ENCODE data around the gene MYO5B. TPM values are rescaled to one million over a fixed set of nuclear protein-coding genes. Genes with fewer than 3 reads are reported as not detected.

The MYO5B gene
- total and polyA plus RNA-seq, 8 donors, result 9.0 to 25.5 (median 12.1) TPM

GRCh38 chr18:50022985-50023384 lies 172.0 kb downstream of the MYO5B start:
- intact Hi-C loops (cut with DNase I), result no loop called here
- H3K27me3 ChIP-seq, result peaks cover 0 to 4% of the 10 kb centered on the region in 2 donors
- DNase-seq, result no peak
- H3K27ac ChIP-seq, result no peak overlapping the region
- TF ChIP-seq CTCF (IDR thresholded peaks at IDR 0.05), result no peak
- no peaks in the 10 kb centered on the region for H3K4me1 ChIP-seq
- H3K9me3 ChIP-seq, result peaks cover 0 to 3% of the 10 kb centered on the region in 2 donors
- ATAC-seq, result no peak
- no peak overlapping the region for H3K4me3 ChIP-seq
- H3K36me3 ChIP-seq, result no peaks in the 10 kb centered on the region

DNA sequence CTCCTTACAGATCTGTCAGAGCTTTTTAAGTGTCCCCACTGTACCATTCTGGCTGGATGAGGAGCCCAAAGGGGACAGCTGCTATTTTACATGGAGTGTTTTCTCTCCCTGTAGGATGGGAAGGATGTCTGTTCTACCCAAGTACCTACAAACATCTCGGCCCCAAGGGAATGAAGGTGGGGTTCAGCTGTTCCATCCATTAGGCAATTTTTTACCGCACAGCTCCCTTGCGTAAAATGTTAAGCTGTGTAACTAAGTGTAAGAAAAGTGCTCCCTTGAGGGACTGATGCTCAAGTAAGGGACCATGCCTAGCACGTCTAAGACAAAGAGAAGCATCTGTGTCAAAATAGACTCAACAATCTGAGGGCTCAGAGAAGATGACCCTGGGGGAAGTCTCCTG lies 180.3 kb downstream of the MYO5B start:
- Histone ChIP-seq H3K27me3 (no peaks in the 10 kb centered on the region), H3K9me3 (no peaks in the 10 kb centered on the region), H3K27ac (no peak overlapping the region), H3K4me3 (no peak overlapping the region), H3K4me1 (no peaks in the 10 kb centered on the region), H3K36me3 (no peaks in the 10 kb centered on the region)
- intact Hi-C loops (cut with DNase I), result no loop called here
- DNase-seq, result no peak
- TF ChIP-seq CTCF (IDR thresholded peaks at IDR 0.05), result no peak
- ATAC-seq, result no peak

DNA sequence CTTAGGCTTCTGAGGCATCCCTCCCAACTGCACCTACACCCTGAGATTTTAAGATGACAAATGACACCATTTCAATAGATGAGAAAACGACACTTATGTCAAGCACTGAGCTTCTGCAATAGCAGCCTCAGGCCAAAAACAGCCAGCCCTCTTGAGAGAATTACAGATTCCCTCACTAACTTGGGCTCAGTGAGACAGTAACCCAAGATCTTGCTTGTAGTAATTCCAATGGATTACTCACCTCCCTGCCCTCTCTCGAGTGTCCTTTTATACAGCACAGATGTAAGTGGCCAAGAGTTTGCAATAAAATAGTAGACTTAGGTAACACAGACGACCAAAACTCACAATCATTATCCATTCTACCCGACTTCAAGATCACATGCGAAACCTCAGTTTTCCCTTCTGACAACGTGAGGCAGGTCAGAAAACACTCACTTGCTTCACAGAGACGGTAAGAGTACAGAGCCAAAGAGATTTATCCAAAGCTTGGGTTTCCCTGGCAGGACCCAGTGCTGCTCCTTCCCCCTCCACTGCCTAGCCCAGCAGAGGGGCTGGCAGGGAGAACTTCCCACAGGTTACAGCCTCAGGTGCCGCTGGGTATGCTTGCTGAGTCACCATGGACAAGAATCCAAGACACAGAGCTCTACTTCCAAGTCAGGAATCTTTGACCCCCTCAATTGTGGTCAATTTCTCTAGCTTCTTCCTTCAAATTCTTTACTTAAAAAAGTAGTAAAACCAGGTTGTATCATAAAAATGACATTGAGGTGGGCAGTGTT lies 181.4 kb downstream of the MYO5B start:
- H3K27ac ChIP-seq, result no peak overlapping the region
- intact Hi-C loops (cut with DNase I), result no loop called here
- H3K9me3 ChIP-seq, result no peaks in the 10 kb centered on the region
- no peaks in the 10 kb centered on the region for H3K36me3 ChIP-seq
- DNase-seq (no peak), ATAC-seq (peak; percentile 49)
- H3K27me3 ChIP-seq, result no peaks in the 10 kb centered on the region
- TF ChIP-seq CTCF (IDR thresholded peaks at IDR 0.05), result no peak
- no peaks in the 10 kb centered on the region for H3K4me1 ChIP-seq
- H3K4me3 ChIP-seq, result no peak overlapping the region

DNA sequence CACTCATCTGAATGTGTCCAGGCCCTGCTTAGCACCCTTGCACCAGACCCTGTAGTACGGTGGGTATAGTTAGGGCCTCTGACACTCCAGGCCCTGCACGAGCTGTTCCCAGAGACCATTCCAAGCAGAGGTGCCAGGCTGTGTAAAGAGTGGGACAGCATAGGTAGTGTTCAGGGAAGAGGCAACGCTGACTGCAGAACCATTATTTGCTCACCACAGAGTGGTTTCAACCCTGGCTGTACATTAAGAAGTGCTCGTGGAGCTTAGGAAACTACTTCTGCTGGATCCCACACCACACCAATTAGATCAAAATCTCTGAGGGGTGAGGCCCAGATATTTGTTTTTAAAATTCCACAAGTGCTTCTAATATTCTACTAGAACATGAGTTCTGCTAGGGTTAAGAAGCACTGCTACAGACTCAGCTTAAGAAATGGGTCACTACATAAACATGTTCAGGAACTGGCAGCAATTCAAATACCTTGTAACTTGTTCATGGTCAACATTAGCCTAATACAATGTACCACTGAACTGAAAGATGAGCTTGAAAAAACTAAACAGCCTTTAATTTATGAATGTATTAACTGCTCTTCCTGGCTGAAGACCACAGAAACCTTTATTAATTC lies 183.0 kb downstream of the MYO5B start:
- intact Hi-C loops (cut with DNase I), result no loop called here
- ATAC-seq (peak; percentile 72), DNase-seq (peak in 1 of 4 donors; percentile 29)
- TF ChIP-seq CTCF (IDR thresholded peaks at IDR 0.05), result no peak
- H3K9me3 ChIP-seq, result no peaks in the 10 kb centered on the region
- H3K27me3 ChIP-seq, result no peaks in the 10 kb centered on the region
- H3K4me1 ChIP-seq, result no peaks in the 10 kb centered on the region
- H3K4me3 ChIP-seq, result no peak overlapping the region
- no peaks in the 10 kb centered on the region for H3K36me3 ChIP-seq
- H3K27ac ChIP-seq, result peak overlapping the region in 1 of 2 donors; percentile 10

- Histone ChIP-seq H3K27ac (no peak overlapping the region), H3K4me1 (no peaks in the 10 kb centered on the region), H3K9me3 (no peaks in the 10 kb centered on the region), H3K4me3 (no peak overlapping the region), H3K36me3 (no peaks in the 10 kb centered on the region), H3K27me3 (peaks cover 0 to 5% of the 10 kb centered on the region in 2 donors)
- ATAC-seq, result peak; percentile 86
- peak in 2 of 4 donors; percentile 44 to 54 for DNase-seq
- TF ChIP-seq CTCF (IDR thresholded peaks at IDR 0.05), result peak; percentile 28 to 49
- intact Hi-C loops (cut with DNase I), result no loop called here
These were observed 185.1 kb downstream of the MYO5B start for GRCh38 chr18:50009773-50010335.
